Spleen (tissue), 11 donors: ENCODE results near the gene RBM38. TPM values are rescaled to one million over a fixed set of nuclear protein-coding genes. Genes with fewer than 3 reads are reported as not detected.

ENCODE experiments used
- DNase-seq: peaks from one replicate; pipeline ENCODE4 v3.0.0-alpha.2; 2020
- H3K27ac ChIP-seq, 8 donors: fragments of 200-600 bp; sonication (generic) in 7 of 8; 1 replicate in 4 of 8; 2 replicates in 4 of 8; pipeline versions ENCODE4 v1.5.0 to v1.8.0; 2016 to 2021; ENCODE audit warnings: inconsistent platforms in 4 of 8, mild to moderate bottlenecking in 4 of 8, moderate library complexity in 1 of 8
- H3K27me3 ChIP-seq, 7 donors: fragments of 200-600 bp; sonication (generic) in 6 of 7; replicated peaks in 1 of 7; 1 replicate in 4 of 7; 2 replicates in 3 of 7; pipeline versions ENCODE4 v1.5.0 to v1.8.0; 2016 to 2021; ENCODE audit warnings: inconsistent platforms in 3 of 7, mild to moderate bottlenecking in 1 of 7
- H3K36me3 ChIP-seq, 6 donors: fragments of 200-600 bp; sonication (generic) in 5 of 6; 1 replicate in 4 of 6; 2 replicates in 2 of 6; pipeline versions ENCODE4 v1.5.0 to v1.8.0; 2016 to 2021; ENCODE audit warnings: inconsistent platforms in 2 of 6
- H3K4me1 ChIP-seq, 6 donors: fragments of 200-600 bp; sonication (generic) in 5 of 6; 1 replicate in 3 of 6; 2 replicates in 3 of 6; pipeline versions ENCODE4 v1.5.0 to v1.8.0; 2016 to 2021; ENCODE audit warnings: inconsistent platforms in 3 of 6
- H3K4me3 ChIP-seq, 8 donors: fragments of 200-600 bp; sonication (generic) in 7 of 8; 1 replicate in 4 of 8; 2 replicates in 4 of 8; pipeline versions ENCODE4 v1.5.0 to v1.8.0; 2016 to 2021; ENCODE audit warnings: inconsistent platforms in 4 of 8, mild to moderate bottlenecking in 4 of 8, moderate library complexity in 2 of 8
- H3K9me3 ChIP-seq, 8 donors: fragments of 200-600 bp; sonication (generic) in 7 of 8; 1 replicate in 4 of 8; 2 replicates in 4 of 8; pipeline versions ENCODE4 v1.5.0 to v1.8.0; 2016 to 2021; ENCODE audit warnings: inconsistent platforms in 4 of 8
- POLR2A ChIP-seq, 3 donors: fragments of 450-650 bp; IDR thresholded peaks; one replicate each; pipeline ENCODE4 v1.5.1; 2017; ENCODE audit warnings: antibody characterized with exemption in 3 of 3, mild to moderate bottlenecking in 1 of 3
- POLR2AphosphoS5 ChIP-seq, 3 donors: sonication (generic); formaldehyde crosslinking; IDR thresholded peaks; one replicate each; pipeline ENCODE4 v1.5.1; 2017; ENCODE audit warnings: antibody characterized with exemption in 3 of 3
- WGBS, 5 donors: extraction: QIAGEN DNeasy Blood & Tissue Kit in 3 of 5; methylation state at CpG; one replicate each; pipeline versions ENCODE4 v1.1.5 to v1.1.7; 2013 to 2018; 5-methylcytosine and 5-hydroxymethylcytosine counted together
- intact Hi-C: fragments of 100-400 bp; cut with DNase I; formaldehyde crosslinking; loops from one replicate; pipeline ENCODE4 v1.15.0; 2023; ENCODE audit warnings: low total_unique reads
- polyA plus RNA-seq, 3 donors: library from polyadenylated mRNA; stranded (reverse); fragments of 200-250 nt; gene quantifications; one replicate each; pipeline ENCODE4 v1.2.1, GENCODE V29; 2013
- total RNA-seq, 7 donors: library from RNA; depleted of rRNA in 3 of 7; stranded (reverse); fragments of >200 nt in 3 of 7; fragmentation: NEBNext Ultra II Directional in 4 of 7; extraction: Animal tissue kit (Norgen Biotek cat#: 25700) in 4 of 7; gene quantifications; one replicate each; pipeline versions ENCODE4 v1.1.0 to v1.2.1, GENCODE V29; 2016 to 2021
- TF ChIP-seq, protein P1 (sequence below), 11 experiments: fragments of 200-600 bp in 7 of 11; fragments of 450-650 bp in 4 of 11; sonication (generic) in 4 of 11; IDR thresholded peaks in 8 of 11; conservative IDR thresholded peaks in 3 of 11; 1 replicate in 7 of 11; 2 replicates in 4 of 11; pipeline versions ENCODE4 v1.4.0 to v1.8.0; 2016 to 2021; ENCODE audit warnings: antibody characterized with exemption in 11 of 11, inconsistent platforms in 4 of 11, mild to moderate bottlenecking in 1 of 11
- donor health status: healthy with polysubstance abuse.
- donor health status: DM: no; HTN: no; CAD: no; lungs with moderate emphysema.
- donor health status: DM: no; HTN: no; CAD: no.
- donor health status: Bipolar disorder and iron deficiency.
- donor health status: healthy.
- donor health status: DM: no; HTN: no; CAD: no.
- donor health status: DM: yes; HTN: yes; CAD: no.

RBM38 gene
- total and polyA plus RNA-seq, 10 donors: 48.6 to 120 (median 65.8) TPM

DNA sequence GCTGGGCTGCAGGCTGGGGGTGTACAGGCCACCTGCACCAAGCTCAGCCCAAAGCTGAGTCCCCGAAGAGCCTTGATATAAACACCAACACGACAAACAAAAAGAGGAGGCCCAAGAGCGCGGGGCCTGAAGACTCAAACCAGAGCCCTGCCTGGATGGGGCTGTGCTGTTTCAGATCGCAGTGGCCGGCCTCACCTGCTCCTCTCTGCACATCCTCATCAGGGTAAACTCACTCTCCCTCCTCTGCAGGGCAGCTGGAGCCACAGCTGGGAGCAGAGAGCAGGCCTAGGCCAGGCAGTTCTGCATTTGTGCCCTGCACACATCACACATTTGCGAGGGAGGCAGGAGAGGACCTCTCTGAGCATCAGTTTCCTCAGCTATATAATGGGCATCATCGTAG is 3.7 kb upstream of the RBM38 start:
- no peaks in the 10 kb centered on the region for H3K27me3 ChIP-seq
- TF ChIP-seq POLR2A (IDR thresholded peaks at IDR 0.05) (no peak), POLR2AphosphoS5 (IDR thresholded peaks at IDR 0.05) (no peak)
- TF ChIP-seq, protein P1, sequence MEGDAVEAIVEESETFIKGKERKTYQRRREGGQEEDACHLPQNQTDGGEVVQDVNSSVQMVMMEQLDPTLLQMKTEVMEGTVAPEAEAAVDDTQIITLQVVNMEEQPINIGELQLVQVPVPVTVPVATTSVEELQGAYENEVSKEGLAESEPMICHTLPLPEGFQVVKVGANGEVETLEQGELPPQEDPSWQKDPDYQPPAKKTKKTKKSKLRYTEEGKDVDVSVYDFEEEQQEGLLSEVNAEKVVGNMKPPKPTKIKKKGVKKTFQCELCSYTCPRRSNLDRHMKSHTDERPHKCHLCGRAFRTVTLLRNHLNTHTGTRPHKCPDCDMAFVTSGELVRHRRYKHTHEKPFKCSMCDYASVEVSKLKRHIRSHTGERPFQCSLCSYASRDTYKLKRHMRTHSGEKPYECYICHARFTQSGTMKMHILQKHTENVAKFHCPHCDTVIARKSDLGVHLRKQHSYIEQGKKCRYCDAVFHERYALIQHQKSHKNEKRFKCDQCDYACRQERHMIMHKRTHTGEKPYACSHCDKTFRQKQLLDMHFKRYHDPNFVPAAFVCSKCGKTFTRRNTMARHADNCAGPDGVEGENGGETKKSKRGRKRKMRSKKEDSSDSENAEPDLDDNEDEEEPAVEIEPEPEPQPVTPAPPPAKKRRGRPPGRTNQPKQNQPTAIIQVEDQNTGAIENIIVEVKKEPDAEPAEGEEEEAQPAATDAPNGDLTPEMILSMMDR (IDR thresholded peaks at IDR 0.05 in 8 of 11, conservative IDR thresholded peaks at IDR 0.05 in 3 of 11): no peak
- peak; percentile 76 for DNase-seq
- no peak overlapping the region for H3K4me3 ChIP-seq
- no peak overlapping the region for H3K27ac ChIP-seq
- 89 to 97% (median 93%) methylated on average over 7 to 8 of the region's 8 CpGs for WGBS, 5 donors
- H3K36me3 ChIP-seq: peaks cover 0 to 27% (median 0%) of the 10 kb centered on the region in 6 donors
- H3K4me1 ChIP-seq: peaks cover 15 to 81% (median 51%) of the 10 kb centered on the region in 6 donors
- intact Hi-C loops: loop anchor here (5.0 kb wide), 1 partner anchor 230 kb away; no protein-coding TSS in a partner anchor
- no peaks in the 10 kb centered on the region for H3K9me3 ChIP-seq

- H3K9me3 ChIP-seq: no peaks in the 10 kb centered on the region
- peaks cover 0 to 28% (median 0%) of the 10 kb centered on the region in 6 donors for H3K36me3 ChIP-seq
- 83 to 94% (median 90%) methylated on average over 7 of the region's 7 CpGs for WGBS, 5 donors
- intact Hi-C loops: loop anchor here (5.0 kb wide), 1 partner anchor 229 kb away; no protein-coding TSS in a partner anchor
- no peak overlapping the region for H3K4me3 ChIP-seq
- no peaks in the 10 kb centered on the region for H3K27me3 ChIP-seq
- H3K4me1 ChIP-seq: peaks cover 15 to 81% (median 53%) of the 10 kb centered on the region in 6 donors
- peak; percentile 69 for DNase-seq
- H3K27ac ChIP-seq: no peak overlapping the region
- TF ChIP-seq POLR2AphosphoS5 (IDR thresholded peaks at IDR 0.05): no peak
- no peak for TF ChIP-seq POLR2A (IDR thresholded peaks at IDR 0.05)
- TF ChIP-seq, protein P1 (IDR thresholded peaks at IDR 0.05 in 8 of 11, conservative IDR thresholded peaks at IDR 0.05 in 3 of 11): no peak
Measured at GRCh38 chr20:57387945-57388371, 3.2 kb upstream of the RBM38 start.

GRCh38 chr20:57388953-57389694 is 2.1 kb upstream of the RBM38 start:
- WGBS, 5 donors: 4 to 11% (median 4%) methylated on average over 14 to 57 of the region's 57 CpGs
- intact Hi-C loops: loop anchor here (5.0 kb wide), 1 partner anchor 228 kb away; no protein-coding TSS in a partner anchor

More at GRCh38 chr20:57388953-57389694, 2.1 kb upstream of the RBM38 start:
- Histone ChIP-seq H3K4me3 (peak overlapping the region; percentile 6 to 94 (median 39)), H3K27ac (peak overlapping the region; percentile 67 to 98 (median 84)), H3K4me1 (peaks cover 27 to 81% (median 57%) of the 10 kb centered on the region in 6 donors), H3K36me3 (peaks cover 0 to 29% (median 9%) of the 10 kb centered on the region in 6 donors), H3K9me3 (no peaks in the 10 kb centered on the region), H3K27me3 (no peaks in the 10 kb centered on the region)
- no peak for TF ChIP-seq POLR2A (IDR thresholded peaks at IDR 0.05)
- TF ChIP-seq POLR2AphosphoS5 (IDR thresholded peaks at IDR 0.05): peak; percentile 42 to 64 (median 62)
- TF ChIP-seq, protein P1 (IDR thresholded peaks at IDR 0.05 in 8 of 11, conservative IDR thresholded peaks at IDR 0.05 in 3 of 11): peak; percentile 3 to 71 (median 54)
- peak; percentile 95 for DNase-seq
